GM19043 (cell line): ENCODE data around the gene GOLGA6L26.
"Not testable (repeated sequence)": the region's sequence is repeated elsewhere in the genome, so short reads cannot be mapped to it uniquely, and the experiment has no call there.

Experiments used
- ATAC-seq: cut with Tn5 transposase; IDR thresholded peaks from one replicate; pipeline ENCODE4 v1.9.1; 2021; ENCODE audit warnings: low read depth; ENCODE audit not compliant: unreplicated experiment

Gene GOLGA6L26

GRCh38 chr15:23334096-23334495, at the start of gene GOLGA6L26:
Gene GOLGA6L26, minus strand, starts transcription at chr15:23334196. Its CDS starts 61 bp downstream, at chr15:23334135.
- not testable (repeated sequence) for ATAC-seq

- not testable (repeated sequence) for ATAC-seq
Measured at GRCh38 chr15:23381192-23381591, 47.2 kb upstream of the GOLGA6L26 start.

- ATAC-seq, result not testable (repeated sequence)
Measured at GRCh38 chr15:23380700-23381099, 46.7 kb upstream of the GOLGA6L26 start.

- ATAC-seq, result not testable (repeated sequence)
Measured at GRCh38 chr15:23378946-23379345, 45.0 kb upstream of the GOLGA6L26 start.

- not testable (repeated sequence) for ATAC-seq
Measured at GRCh38 chr15:23374226-23374625, 40.2 kb upstream of the GOLGA6L26 start.

- not testable (repeated sequence) for ATAC-seq
Measured at GRCh38 chr15:23372891-23373600, 39.0 kb upstream of the GOLGA6L26 start.

- no peak for ATAC-seq
Measured at GRCh38 chr15:23372284-23372683, 38.3 kb upstream of the GOLGA6L26 start.

- not testable (repeated sequence) for ATAC-seq
Measured at GRCh38 chr15:23371868-23372267, 37.9 kb upstream of the GOLGA6L26 start.

- not testable (repeated sequence) for ATAC-seq
Measured at GRCh38 chr15:23371134-23371533, 37.1 kb upstream of the GOLGA6L26 start.

GRCh38 chr15:23370578-23370977, 36.6 kb upstream of the GOLGA6L26 start:
- no peak for ATAC-seq

GRCh38 chr15:23364261-23364660, 30.3 kb upstream of the GOLGA6L26 start:
- not testable (repeated sequence) for ATAC-seq

GRCh38 chr15:23362622-23363021, 28.6 kb upstream of the GOLGA6L26 start:
- not testable (repeated sequence) for ATAC-seq

- not testable (repeated sequence) for ATAC-seq
Measured at GRCh38 chr15:23354448-23354847, 20.5 kb upstream of the GOLGA6L26 start, which contains the start of gene GOLGA8S. Gene GOLGA8S, plus strand, starts transcription at chr15:23354748. Its CDS starts 62 bp downstream, at chr15:23354810.

- not testable (repeated sequence) for ATAC-seq
Measured at GRCh38 chr15:23311233-23311632, 22.8 kb downstream of the GOLGA6L26 start.

- ATAC-seq, result not testable (repeated sequence)
Measured at GRCh38 chr15:23305921-23306320, 28.1 kb downstream of the GOLGA6L26 start.

- ATAC-seq, result not testable (repeated sequence)
Measured at GRCh38 chr15:23304805-23305204, 29.2 kb downstream of the GOLGA6L26 start.

GRCh38 chr15:23304267-23304666, 29.7 kb downstream of the GOLGA6L26 start:
- not testable (repeated sequence) for ATAC-seq

GRCh38 chr15:23303654-23304053, 30.3 kb downstream of the GOLGA6L26 start:
- not testable (repeated sequence) for ATAC-seq

GRCh38 chr15:23303246-23303645, 30.8 kb downstream of the GOLGA6L26 start:
- not testable (repeated sequence) for ATAC-seq
